NCI-H460 (cell line): ENCODE results near the gene GTPBP10. TPM values are rescaled to one million over a fixed set of nuclear protein-coding genes. Genes with fewer than 3 reads are reported as not detected.

Experiments used
- DNase-seq: peaks from one replicate; pipeline ENCODE4 v3.0.0-alpha.2; 2016; ENCODE audit warnings: low read depth; ENCODE audit errors: extremely low read depth
- total RNA-seq: library from RNA; depleted of rRNA; stranded (reverse); fragments of >200 nt; shearing (Covaris generic); gene quantifications from 2 replicates; pipeline ENCODE4 v1.2.3, GENCODE V29; 2014; rRNA removed

Gene GTPBP10
- total RNA-seq, 1 experiment from 2014 or later, result 33.0 TPM

DNA sequence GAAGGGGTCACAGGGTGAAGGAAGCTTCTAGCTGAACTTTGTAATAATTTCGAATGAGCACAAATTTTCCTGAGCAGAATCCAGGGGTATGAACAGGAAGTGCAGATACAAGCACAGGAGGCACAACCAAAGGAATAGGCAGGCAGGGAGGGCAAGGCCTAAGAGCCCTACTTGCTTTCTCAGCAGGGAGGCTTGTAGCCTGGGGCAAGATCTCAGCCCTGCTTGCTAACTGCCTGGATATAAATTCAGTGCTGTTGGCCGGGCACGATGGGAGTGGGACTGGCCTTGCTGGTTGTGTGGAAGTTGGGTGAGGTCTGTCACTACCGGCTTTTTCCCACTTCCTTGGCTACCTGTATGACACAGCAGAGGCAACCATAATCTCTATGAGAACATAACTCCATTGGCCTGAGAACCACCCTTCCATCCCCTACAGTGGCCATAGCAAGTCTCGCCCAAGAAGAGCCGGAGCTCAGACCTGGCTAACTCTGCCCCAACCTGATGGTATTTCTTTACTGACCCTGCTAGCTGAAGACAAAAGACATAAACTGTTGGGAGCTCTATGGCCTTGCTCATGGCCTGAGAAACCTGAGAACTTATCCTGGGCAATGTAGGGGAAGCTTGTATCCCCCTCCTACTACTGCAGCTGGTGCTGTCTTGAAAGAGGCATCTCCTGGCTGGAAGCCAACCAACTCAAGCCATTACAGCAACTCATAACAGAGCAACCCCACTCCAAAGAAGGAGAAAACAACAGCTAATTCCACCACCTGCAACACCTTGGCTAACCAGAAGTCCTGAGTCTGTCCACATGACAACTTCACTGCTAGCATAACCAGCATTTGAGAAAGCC, 84.3 kb downstream of the GTPBP10 start:
- no peak for DNase-seq

DNA sequence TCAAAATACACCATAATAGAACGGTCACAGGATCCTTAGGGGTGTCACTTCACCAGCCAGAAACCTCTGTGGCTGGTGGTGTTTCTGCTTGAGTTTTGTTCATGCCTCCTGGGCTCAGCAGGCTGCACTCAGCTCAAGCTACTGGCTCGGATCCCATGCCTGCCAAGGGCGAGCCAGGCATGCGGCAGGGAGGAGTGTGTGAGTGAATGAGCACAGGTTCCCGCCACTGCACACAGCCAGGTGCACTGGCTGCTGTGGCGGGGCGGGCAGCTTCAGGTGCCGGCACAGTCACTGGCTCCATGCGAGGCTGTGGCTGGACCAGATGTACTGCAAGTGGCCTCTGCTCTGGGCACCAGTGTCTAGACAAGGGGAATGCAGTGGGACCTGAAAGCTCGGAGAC, 86.2 kb downstream of the GTPBP10 start:
- DNase-seq, result no peak

DNA sequence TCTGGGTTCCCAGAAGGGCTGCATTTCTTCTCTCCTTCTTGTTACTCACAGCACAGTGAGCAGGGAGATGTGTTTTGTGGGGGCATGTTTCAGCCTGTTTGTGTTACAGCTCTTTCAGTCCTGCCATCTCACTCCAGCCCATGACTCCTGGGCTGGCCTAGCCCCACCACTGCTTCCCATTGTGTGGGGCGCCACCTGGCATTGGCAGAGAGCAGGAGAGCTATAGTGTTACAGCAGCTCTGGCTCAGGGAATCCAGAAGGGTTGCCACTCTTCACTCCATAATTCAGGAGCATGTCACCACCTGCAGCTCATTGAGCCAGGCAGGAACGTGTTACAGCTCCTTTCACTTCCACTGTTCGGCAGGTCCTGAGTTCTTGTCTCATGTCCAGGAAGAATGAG, 86.7 kb downstream of the GTPBP10 start:
- no peak for DNase-seq

Other genes starting within 250 kb of the GTPBP10 start
- 3.6 and 3.8 TPM in 2 replicates for gene STEAP1, start 192.2 kb upstream of the GTPBP10 start, total RNA-seq
- gene STEAP2, start 135.0 kb upstream of the GTPBP10 start, total RNA-seq, result 2.1 and 2.2 TPM in 2 replicates
- gene CFAP69, start 101.5 kb upstream of the GTPBP10 start, total RNA-seq, result 3.2 and 4.3 TPM in 2 replicates
- gene FAM237B, start 25.4 kb upstream of the GTPBP10 start, total RNA-seq, result not detected in 2 replicates
- 39.9 and 45.3 TPM in 2 replicates for gene CLDN12, start 56.7 kb downstream of the GTPBP10 start, total RNA-seq
- not detected in 2 replicates for gene PTTG1IP2, start 122.9 kb downstream of the GTPBP10 start, total RNA-seq
- 0.94 and 1.2 TPM in 2 replicates for gene CDK14, start 249.6 kb downstream of the GTPBP10 start, total RNA-seq